HS-5 (cell line): ENCODE measurements around the gene CCSAP.
"Not testable (repeated sequence)": the region's sequence is repeated elsewhere in the genome, so short reads cannot be mapped to it uniquely, and the experiment has no call there.

Experiments
- DNase-seq: peaks from one replicate; pipeline ENCODE4 v3.0.0-alpha.2; 2012; ENCODE audit warnings: low read depth

The CCSAP gene

GRCh38 chr1:229325853-229326487, 16.9 kb downstream of the CCSAP start:
- DNase-seq: no peak

GRCh38 chr1:229325401-229325800, 17.4 kb downstream of the CCSAP start:
- DNase-seq: no peak

- DNase-seq: no peak
Measured at GRCh38 chr1:229323885-229324553, 18.8 kb downstream of the CCSAP start.

GRCh38 chr1:229323201-229323600, 19.6 kb downstream of the CCSAP start:
- DNase-seq: no peak

GRCh38 chr1:229319487-229319886, 23.4 kb downstream of the CCSAP start:
- no peak for DNase-seq

- DNase-seq: no peak
Measured at GRCh38 chr1:229318056-229318455, 24.8 kb downstream of the CCSAP start.

GRCh38 chr1:229316166-229316565, 26.7 kb downstream of the CCSAP start:
- DNase-seq: no peak

- no peak for DNase-seq
Measured at GRCh38 chr1:229310833-229311232, 32.0 kb downstream of the CCSAP start.

GRCh38 chr1:229309684-229310083, 33.2 kb downstream of the CCSAP start:
- no peak for DNase-seq

- DNase-seq: no peak
Measured at GRCh38 chr1:229309074-229309473, 33.8 kb downstream of the CCSAP start.

GRCh38 chr1:229305392-229305791, 37.5 kb downstream of the CCSAP start:
- DNase-seq: no peak

GRCh38 chr1:229303855-229304254, 39.0 kb downstream of the CCSAP start:
- DNase-seq: no peak

GRCh38 chr1:229302740-229303139, 40.1 kb downstream of the CCSAP start:
- DNase-seq: no peak

GRCh38 chr1:229300099-229300757, 42.6 kb downstream of the CCSAP start:
- no peak for DNase-seq

- DNase-seq: no peak
Measured at GRCh38 chr1:229298887-229299503, 43.9 kb downstream of the CCSAP start.

GRCh38 chr1:229298420-229298819, 44.4 kb downstream of the CCSAP start:
- no peak for DNase-seq

- no peak for DNase-seq
Measured at GRCh38 chr1:229297746-229298145, 45.1 kb downstream of the CCSAP start.

GRCh38 chr1:229296541-229296941, 46.3 kb downstream of the CCSAP start:
- peak; percentile 81 for DNase-seq

GRCh38 chr1:229295745-229296144, 47.1 kb downstream of the CCSAP start:
- DNase-seq: no peak

GRCh38 chr1:229293528-229294204, 49.2 kb downstream of the CCSAP start:
- no peak for DNase-seq

GRCh38 chr1:229291686-229292085, 51.2 kb downstream of the CCSAP start:
- not testable (repeated sequence) for DNase-seq

- no peak for DNase-seq
Measured at GRCh38 chr1:229288516-229288915, 54.3 kb downstream of the CCSAP start.
